Bronchial epithelial cell (primary cell): ENCODE data around the gene CHCHD6. TPM values are rescaled to one million over a fixed set of nuclear protein-coding genes. Genes with fewer than 3 reads are reported as not detected.

ENCODE experiments used
- DNase-seq: peaks from one replicate; pipeline ENCODE4 v3.0.0-alpha.2; 2010; ENCODE audit warnings: low read depth
- FAIRE-seq: peaks from 2 replicates; lab custom pipeline; 2011; peaks lifted over from hg19 to GRCh38; lab: Jason Lieb, UNC
- H3K27me3 ChIP-seq: 2 replicates; pipeline ENCODE4 v1.5.1; 2011; ENCODE audit warnings: low read length; ENCODE audit not compliant: control insufficient read depth, insufficient read depth
- H3K36me3 ChIP-seq: 2 replicates; pipeline ENCODE4 v1.5.1; 2011; ENCODE audit warnings: low read length; ENCODE audit not compliant: control insufficient read depth, insufficient read depth
- H3K4me3 ChIP-seq: 2 replicates; pipeline ENCODE4 v1.5.1; 2011; ENCODE audit warnings: mild to moderate bottlenecking, low read depth, low read length, control low read depth
- CTCF ChIP-seq: IDR thresholded peaks from 2 replicates; pipeline ENCODE4 v1.5.1; 2011; ENCODE audit warnings: mild to moderate bottlenecking, moderate library complexity, low read length, control low read depth, inconsistent platforms; ENCODE audit not compliant: insufficient read depth, severe bottlenecking
- total RNA-seq: library from RNA; depleted of rRNA; stranded (reverse); fragments of >200 nt; gene quantifications from 2 replicates; pipeline ENCODE4 v1.2.1, GENCODE V29; 2014

The CHCHD6 gene
- total RNA-seq, 1 donor from 2014 or later, result 25.5 TPM

DNA sequence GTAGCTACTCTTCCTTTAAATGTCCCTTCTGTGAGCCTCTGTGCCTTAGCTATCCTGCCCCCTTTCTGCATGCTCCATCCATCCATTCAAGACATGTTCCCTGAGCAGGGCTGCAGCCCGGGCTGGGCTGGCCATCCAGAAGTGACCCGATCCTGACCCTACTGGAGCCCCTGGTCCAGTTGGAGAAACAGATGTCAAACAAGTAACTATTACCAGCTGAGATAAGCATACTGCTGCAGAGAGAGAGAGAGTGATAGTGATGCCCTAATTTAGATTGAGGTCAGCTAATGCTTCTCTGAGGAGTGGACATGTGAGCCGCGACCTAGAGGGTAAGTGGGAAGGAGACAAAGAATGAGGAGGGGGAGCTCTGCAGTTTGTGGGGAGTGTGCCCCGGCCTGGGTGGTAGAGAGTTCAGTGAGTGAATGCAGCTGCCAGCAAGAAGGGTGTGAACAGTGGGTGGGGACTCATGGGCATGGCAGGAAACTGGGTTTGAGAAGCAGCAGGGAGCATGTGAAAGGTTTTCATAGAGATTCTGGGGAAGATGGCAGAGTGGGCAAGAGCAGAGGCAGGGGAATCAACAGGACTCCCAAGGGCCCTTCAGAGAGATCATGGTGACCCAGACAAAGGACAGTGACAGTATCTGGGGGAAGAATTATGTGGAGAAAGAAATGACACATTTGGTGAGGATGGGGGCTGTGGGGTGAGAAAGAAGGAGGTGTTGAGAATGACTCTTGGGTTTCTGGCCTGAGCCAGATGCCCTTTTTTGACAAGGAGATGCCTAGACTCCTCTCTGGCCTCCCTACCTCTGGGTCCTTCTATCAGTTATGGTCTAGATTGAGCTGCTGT lies 44.9 kb downstream of the CHCHD6 start:
- Histone ChIP-seq H3K4me3 (no peak overlapping the region), H3K27me3 (no peaks in the 10 kb centered on the region), H3K36me3 (no peaks in the 10 kb centered on the region)
- FAIRE-seq, result no peak
- no peak for DNase-seq
- TF ChIP-seq CTCF, result no peak

DNA sequence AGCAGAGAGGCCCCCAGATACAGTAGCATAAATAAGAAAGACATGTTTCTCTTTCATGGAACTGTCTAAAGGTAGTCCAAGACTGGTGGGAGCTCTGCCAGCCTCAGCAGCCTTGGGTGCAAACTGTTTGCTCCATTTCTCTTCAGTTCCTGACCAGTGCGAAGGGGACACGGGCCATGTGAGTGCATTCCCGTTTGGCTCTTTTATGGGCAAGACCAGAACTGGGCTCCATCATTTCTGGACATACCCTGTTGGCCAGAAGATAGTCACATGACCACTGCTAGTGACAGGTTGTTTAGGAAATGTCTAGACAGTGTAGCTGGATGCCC lies 45.5 kb downstream of the CHCHD6 start:
- no peak for DNase-seq
- H3K36me3 ChIP-seq, result no peaks in the 10 kb centered on the region
- H3K4me3 ChIP-seq, result no peak overlapping the region
- H3K27me3 ChIP-seq, result no peaks in the 10 kb centered on the region
- FAIRE-seq, result no peak
- no peak for TF ChIP-seq CTCF

DNA sequence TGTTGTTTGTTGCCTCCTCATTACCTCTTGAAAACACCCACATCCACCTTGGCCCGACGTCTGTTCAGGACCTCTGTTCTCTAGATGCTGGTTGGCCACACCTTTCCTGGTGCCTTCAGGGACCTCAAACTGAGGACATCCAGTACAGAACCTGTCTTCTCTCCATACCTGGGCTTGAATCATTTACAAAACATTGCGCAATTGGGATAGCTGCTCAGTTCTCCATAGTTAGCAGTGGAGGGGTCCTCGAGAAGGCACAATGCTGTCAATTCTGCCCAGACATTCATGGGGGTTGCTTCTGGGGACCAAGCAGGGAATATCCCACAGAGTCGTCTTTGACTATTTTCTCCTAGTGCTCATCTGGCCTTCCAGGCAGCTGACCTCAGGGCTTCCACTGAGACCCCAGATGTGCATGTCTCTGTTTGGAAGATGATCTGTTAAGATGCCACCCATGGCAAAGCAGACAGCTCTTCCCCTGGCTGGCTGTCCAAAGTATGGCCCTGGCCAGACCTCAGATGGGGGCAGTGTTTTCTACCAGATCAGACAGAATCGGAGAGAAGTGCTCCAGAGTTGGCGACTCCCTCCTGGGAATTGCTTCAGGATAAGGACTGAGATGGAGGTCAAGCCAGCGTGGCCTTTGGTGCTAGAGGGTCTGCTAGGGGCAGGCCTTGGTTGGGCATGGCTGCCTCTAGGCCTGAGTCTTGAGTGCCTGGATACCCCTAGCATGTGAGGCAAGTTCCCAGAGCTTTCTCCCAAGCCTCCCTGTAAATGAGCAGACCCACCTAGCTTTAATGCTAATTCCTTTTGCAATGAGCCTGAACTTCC lies 46.1 kb downstream of the CHCHD6 start:
- no peak for DNase-seq
- TF ChIP-seq CTCF, result no peak

GRCh38 chr3:126750756-126751121 lies 46.7 kb downstream of the CHCHD6 start:
- FAIRE-seq, result no peak
- Histone ChIP-seq H3K27me3 (no peaks in the 10 kb centered on the region), H3K36me3 (no peaks in the 10 kb centered on the region), H3K4me3 (no peak overlapping the region)
- no peak for DNase-seq
- no peak for TF ChIP-seq CTCF

More for the DNA sequence above, 46.1 kb downstream of the CHCHD6 start:
- FAIRE-seq, result no peak
- Histone ChIP-seq H3K4me3 (no peak overlapping the region), H3K36me3 (no peaks in the 10 kb centered on the region), H3K27me3 (no peaks in the 10 kb centered on the region)

DNA sequence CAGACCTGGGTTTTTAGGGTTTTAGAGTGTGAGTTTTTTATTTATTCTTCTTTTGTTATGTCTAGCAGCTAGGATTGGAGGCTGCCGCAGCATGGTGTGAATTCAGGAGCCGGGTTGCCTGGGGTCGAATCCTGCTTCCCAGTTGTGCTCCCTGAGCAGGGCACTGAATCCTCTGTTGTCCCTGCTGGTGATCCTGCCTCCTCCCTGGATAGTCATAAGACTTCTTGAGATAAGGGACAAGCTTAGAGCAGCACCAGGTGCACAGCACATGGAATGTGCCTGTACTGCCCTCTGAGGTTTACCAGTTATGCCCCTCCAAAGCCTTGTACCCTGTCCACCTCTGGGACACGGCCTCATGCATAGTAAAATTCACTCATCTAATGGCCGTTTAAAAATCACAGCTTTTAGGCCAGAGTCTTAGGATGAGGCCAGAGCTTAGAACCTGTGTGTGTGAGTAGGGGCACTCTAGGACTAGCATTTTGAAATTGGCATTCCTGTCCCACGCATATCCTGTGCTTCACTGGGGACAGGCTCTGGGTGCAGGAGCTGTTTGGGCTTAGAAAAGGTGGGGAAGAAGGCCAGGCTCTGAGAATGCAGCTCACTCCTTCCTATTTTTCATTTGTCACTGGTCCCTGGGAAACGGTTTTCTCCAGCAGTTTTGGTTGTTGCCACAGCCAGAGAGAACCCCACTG lies 47.7 kb downstream of the CHCHD6 start:
- no peak for TF ChIP-seq CTCF
- Histone ChIP-seq H3K4me3 (no peak overlapping the region), H3K36me3 (no peaks in the 10 kb centered on the region), H3K27me3 (no peaks in the 10 kb centered on the region)
- no peak for FAIRE-seq
- DNase-seq, result peak; percentile 1
